Activated CD4-positive, alpha-beta T cell treated with anti-CD3 and anti-CD28 coated beads, Interleukin-2, Interleukin-4, amounts not matched to agents 100 ng/mL and 50 ng/mL, durations not matched to agents 16 hours and 8 hours (primary cell): ENCODE data around the gene ARHGAP28.

Experiments used
- DNase-seq: peaks from one replicate; pipeline ENCODE4 v3.0.0-alpha.2; 2020; ENCODE audit warnings: low spot score

ARHGAP28 gene

GRCh38 chr18:6873040-6873751, 143.7 kb downstream of the ARHGAP28 start:
- no peak for DNase-seq

GRCh38 chr18:6874315-6874714, 144.8 kb downstream of the ARHGAP28 start:
- DNase-seq, result no peak

DNA sequence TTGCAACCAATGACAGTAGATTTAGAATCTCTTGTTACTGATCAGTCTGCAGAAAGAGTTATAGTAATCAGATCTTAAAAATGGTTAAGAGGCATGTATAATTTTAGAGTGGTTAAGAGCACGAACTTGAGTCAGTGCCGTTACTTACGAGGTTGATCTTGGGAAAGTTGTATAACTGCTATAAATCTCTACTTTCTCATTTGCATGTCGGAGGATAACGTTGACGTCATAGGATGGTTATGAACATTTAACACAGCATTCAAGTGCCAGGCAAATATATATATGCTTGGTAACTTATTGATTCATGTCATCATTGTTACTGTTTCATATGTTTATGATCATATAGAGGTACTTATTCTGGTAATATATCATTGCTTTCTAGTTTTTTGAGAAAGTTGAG, 146.2 kb downstream of the ARHGAP28 start:
- no peak for DNase-seq

GRCh38 chr18:6876641-6877041, 147.1 kb downstream of the ARHGAP28 start:
- no peak for DNase-seq

GRCh38 chr18:6877288-6877687, 147.8 kb downstream of the ARHGAP28 start:
- DNase-seq, result no peak

DNA sequence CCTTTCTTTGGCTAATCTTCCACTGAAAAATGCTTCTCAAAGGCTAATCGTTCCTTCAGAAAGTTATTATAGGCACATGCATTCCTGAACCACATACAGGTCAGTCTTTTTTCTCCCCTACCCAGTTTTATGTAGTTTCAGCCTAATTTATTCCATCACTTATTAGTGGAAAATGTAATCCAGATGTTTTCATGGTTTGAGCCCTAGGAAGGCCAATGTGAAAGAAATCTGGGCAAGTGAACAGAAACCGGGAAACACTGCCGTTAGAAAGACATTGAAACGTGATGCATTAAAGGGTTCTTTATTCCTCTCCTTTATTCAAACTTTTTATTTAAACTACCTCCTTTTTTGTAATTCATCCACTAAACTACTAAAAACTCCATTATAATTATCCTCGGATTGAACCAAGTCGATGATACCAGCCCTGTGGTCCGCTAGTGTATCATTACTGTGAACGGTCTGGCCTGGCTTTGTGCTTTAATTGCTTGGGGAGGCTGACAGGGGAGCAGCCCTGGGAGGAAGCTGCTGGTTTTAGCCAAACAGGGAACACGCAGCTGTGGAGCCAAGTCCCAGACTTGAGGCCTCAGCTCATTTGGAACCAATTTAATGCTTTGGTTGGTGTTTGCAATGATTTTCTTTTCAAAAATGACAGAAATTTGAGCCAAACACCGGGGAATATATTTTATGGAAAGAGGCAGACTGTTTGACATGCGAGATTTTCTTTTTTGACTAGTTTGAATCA, 149.2 kb downstream of the ARHGAP28 start:
- no peak for DNase-seq

GRCh38 chr18:6879508-6880195, 150.1 kb downstream of the ARHGAP28 start:
- DNase-seq, result no peak

GRCh38 chr18:6881034-6881820, 151.7 kb downstream of the ARHGAP28 start:
- DNase-seq, result no peak

- DNase-seq, result no peak
Observed at GRCh38 chr18:6882401-6882800, 152.9 kb downstream of the ARHGAP28 start.

GRCh38 chr18:6885006-6885481, 155.5 kb downstream of the ARHGAP28 start:
- DNase-seq, result no peak

DNA sequence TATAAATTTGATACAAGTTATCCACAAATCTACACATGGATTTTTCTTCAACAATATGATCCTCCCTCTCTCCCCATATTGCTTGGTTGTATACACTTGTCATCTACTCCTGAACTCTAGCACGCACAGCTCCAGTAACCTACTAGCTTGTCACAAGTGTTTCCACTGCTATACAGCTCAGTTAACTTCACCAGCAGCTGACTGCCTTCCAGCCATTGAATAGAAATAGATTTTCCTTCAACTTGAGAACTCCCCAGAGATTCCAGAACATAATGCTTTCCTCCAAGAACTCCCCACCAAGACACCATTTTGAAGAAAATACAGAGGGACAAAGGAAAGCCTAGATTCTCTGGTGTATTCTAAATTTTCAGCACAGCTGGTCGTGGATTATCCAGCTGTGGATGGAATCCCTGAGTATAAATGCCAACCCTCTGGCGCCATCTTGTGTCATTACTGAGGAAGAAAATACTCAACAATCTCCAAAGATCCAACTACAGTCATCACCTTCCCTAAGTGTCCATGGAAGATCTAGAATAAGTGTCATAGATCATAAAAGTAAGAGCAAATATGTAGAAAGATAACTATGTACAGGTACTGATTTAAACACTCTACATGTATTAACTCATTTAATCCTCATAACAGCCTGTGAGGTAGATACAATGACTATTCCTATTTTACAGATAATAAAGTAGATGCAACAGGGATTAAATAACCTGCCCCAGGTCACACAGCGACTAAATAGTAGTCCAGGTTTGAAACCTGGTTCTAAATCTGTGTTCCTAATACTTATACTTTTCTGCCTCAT, 156.7 kb downstream of the ARHGAP28 start:
- peak; percentile 32 for DNase-seq

DNA sequence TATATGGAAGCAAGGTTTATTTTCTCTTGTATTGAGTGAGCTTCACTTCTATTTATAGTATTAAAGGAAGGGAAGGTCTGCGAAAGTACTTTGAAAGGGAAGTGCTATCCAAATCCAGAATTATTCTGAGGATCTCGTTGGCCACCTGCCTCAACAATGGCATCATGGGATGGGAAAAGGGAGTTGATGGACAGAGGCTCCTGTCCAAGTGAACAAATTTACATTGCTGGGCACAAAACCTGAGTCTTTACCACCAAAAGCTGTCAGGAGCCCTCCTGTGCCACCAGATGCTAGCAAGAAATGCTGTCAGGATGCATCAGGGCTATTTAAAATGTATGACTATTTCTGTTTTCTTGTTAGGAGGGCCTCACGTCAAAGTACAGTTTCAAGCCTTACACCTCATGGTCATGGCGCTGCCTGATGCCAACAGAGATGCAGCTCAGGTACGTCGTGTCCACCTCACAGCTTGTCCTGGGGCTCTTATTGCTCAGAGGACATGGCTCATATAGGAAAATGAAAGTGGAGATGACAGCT, 157.3 kb downstream of the ARHGAP28 start:
- DNase-seq, result no peak

DNA sequence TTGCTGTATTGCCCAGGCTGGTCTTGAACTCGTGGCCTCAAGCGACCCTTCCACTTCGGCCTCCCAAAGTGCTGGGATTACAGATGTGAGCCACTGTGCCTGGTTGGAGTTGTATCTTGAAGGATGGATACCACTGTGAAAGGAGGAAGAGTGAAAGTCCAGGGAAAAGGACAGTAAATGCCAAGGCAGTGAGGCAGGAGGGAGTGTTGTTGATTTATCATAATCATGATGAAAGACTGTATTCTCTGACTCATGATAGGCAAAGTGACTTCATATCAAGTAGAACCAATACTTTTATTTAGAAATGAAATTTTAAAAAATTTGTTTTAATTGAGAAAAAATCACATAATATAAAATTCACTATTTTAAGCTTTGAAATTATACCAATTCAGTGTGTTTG, 162.3 kb downstream of the ARHGAP28 start:
- no peak for DNase-seq

DNA sequence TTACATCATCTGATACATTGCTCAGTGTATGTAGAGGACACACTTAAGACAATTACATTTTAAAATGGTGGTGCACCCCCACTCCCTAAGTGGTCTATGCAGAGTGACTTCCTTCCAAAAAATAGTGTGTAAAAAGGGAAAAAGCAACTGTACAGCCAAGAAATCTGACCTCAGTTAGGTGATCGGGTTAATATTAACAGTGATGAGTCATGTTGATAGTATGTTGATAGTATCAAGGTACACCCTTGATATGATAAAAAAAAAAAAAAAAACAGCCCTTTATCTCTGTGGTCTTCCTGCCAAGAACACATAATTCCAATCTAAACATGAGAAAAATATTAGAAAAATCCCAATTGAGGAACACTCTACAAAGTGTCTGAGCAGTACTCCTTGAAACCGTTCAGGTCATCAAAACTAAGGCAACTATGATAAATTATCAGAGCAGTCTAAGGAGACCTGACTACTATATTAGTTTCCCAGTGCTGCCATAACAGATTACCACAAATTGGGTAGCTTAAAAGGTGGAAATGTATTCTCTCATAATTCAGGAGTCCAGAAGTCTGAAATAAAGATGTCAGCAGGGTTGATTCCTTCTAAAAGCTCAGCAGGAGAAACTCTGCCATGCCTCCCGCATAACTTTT, 171.9 kb downstream of the ARHGAP28 start:
- DNase-seq, result no peak

GRCh38 chr18:6917072-6917471, 187.6 kb downstream of the ARHGAP28 start:
- DNase-seq, result no peak

DNA sequence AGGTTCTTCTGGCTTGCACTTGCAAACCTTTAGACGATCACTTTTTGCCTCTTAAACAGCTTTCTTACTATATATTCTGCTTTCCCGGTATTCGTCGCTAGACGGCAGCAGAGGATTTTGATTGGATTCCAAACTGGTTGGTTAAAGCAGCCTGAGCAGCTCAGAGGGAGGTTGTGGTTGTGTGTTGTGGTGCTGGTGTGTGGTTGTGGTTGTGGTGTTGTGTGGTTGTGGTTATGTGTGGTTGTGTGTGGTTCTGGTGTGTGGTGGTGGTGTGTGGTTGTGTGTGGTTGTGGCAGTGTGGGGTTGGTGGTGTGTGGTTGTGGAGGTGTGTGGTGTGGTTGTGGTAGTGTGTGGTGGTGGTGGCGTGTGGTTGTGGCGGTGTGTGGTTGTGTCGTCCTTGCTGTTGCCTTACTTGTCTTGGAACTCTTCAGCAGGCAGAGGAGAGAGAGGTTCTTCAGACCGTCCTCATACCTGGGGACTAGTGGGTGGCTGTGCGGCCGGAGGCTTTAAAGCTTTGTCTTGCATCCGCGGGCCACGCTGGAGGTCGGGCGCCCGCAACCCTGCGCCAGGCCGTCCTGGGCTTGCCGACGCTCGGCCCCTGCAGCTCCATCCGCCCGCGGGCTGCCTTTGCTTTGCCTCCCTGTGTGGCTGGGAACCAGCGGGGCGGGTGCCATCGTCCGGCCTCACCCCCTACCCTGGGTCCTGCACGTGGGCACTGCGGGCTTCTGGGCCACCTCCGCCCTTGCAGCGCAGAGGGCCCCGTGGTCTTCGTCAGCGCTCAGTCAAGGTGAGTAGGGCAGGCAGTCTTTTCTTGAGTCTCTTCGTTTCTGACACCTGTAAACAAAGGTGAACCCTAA, 190.8 kb downstream of the ARHGAP28 start:
- DNase-seq, result peak; percentile 40

GRCh38 chr18:6921571-6921970, 192.1 kb downstream of the ARHGAP28 start:
- DNase-seq, result no peak

- no peak for DNase-seq
Observed at GRCh38 chr18:6923220-6923619, 193.7 kb downstream of the ARHGAP28 start.

GRCh38 chr18:6927153-6927552, 197.6 kb downstream of the ARHGAP28 start:
- DNase-seq, result no peak

GRCh38 chr18:6928359-6928758, 198.8 kb downstream of the ARHGAP28 start:
- no peak for DNase-seq
